Panc1 (cell line): Measurements from ENCODE around the gene ZDHHC14. TPM values are rescaled to one million over a fixed set of nuclear protein-coding genes. Genes with fewer than 3 reads are reported as not detected.
A peak's percentile ranks its signal among the peaks of the same experiment; 100 is the strongest.

Source experiments
- ATAC-seq: fragments of 200-7000 bp; cut with Tn5 transposase; 2 replicates; pipeline ENCODE4 v1.9.1; 2020; ENCODE audit warnings: mild to moderate bottlenecking, moderate library complexity
- BruUV-seq: library from RNA; stranded (reverse); fragments of 400-500 nt; replicated peaks from 2 replicates; lab custom pipeline; 2021; lab: Mats Ljungman, UMichigan
- CTCF ChIA-PET: fragments of 300-600 bp; sonication (Branson Sonifier 250); formaldehyde crosslinking; loops from one replicate; lab custom pipeline; 2022; ENCODE audit warnings: antibody characterized with exemption; lab: Charles Lee
- POLR2A ChIA-PET: fragments of 300-600 bp; sonication (Branson Sonifier 250); formaldehyde crosslinking; loops from one replicate; lab custom pipeline; 2022; ENCODE audit warnings: antibody characterized with exemption; lab: Charles Lee
- DNase-seq: peaks from one replicate; pipeline ENCODE4 v3.0.0-alpha.2; 2010; ENCODE audit warnings: low read depth, low spot score
- H3K27ac ChIP-seq: 2 replicates; pipeline ENCODE4 v1.5.1; 2011; ENCODE audit warnings: mild to moderate bottlenecking, low read length, inconsistent platforms
- H3K27me3 ChIP-seq: fragments of 200-500 bp; sonication (Bioruptor generic); 2 replicates; pipeline ENCODE4 v1.6.0; 2014; ENCODE audit warnings: low read length, inconsistent platforms; ENCODE audit not compliant: control insufficient read depth, insufficient read depth
- H3K36me3 ChIP-seq: fragments of 200-500 bp; sonication (Bioruptor generic); 2 replicates; pipeline ENCODE4 v1.5.1; 2014; ENCODE audit warnings: inconsistent platforms, mild to moderate bottlenecking, low read length, moderate library complexity; ENCODE audit not compliant: control insufficient read depth, insufficient read depth
- H3K4me1 ChIP-seq: 2 replicates; pipeline ENCODE4 v1.5.1; 2011; ENCODE audit warnings: inconsistent platforms, mild to moderate bottlenecking, low read length, moderate library complexity; ENCODE audit not compliant: control insufficient read depth, insufficient read depth
- H3K4me3 ChIP-seq, 2 experiments: 2 replicates each; pipeline ENCODE4 v1.5.1; 2011 to 2012; ENCODE audit warnings: low read depth in 2 of 2, low read length in 2 of 2, mild to moderate bottlenecking in 2 of 2, inconsistent platforms in 1 of 2, moderate library complexity in 1 of 2
- H3K9me3 ChIP-seq: fragments of 200-500 bp; sonication (Bioruptor generic); 2 replicates; pipeline ENCODE4 v1.5.1; 2014; ENCODE audit warnings: low read depth, mild to moderate bottlenecking, inconsistent platforms, low read length, moderate library complexity; ENCODE audit not compliant: control insufficient read depth, insufficient read depth
- POLR2AphosphoS5 ChIP-seq: IDR thresholded peaks from 2 replicates; pipeline ENCODE4 v1.6.1; 2012; ENCODE audit warnings: mild to moderate bottlenecking, low read depth, low read length, moderate library complexity
- REST ChIP-seq, 2 experiments: IDR thresholded peaks; 2 replicates each; pipeline ENCODE4 v1.6.1; 2011 to 2012; ENCODE audit warnings: low read depth in 2 of 2, control low read depth in 1 of 2, low read length in 1 of 2, mild to moderate bottlenecking in 1 of 2, moderate library complexity in 1 of 2; ENCODE audit not compliant: insufficient read depth in 1 of 2
- SIN3A ChIP-seq: IDR thresholded peaks from 2 replicates; pipeline ENCODE4 v1.6.1; 2012; ENCODE audit warnings: low read depth, mild to moderate bottlenecking, low read length, moderate library complexity, borderline replicate concordance; ENCODE audit not compliant: insufficient read depth
- TCF7L2 ChIP-seq: IDR thresholded peaks from 2 replicates; pipeline ENCODE4 v1.6.1; 2011; ENCODE audit warnings: mild to moderate bottlenecking, low read depth, low read length, inconsistent platforms
- in situ Hi-C: cut with HindIII; loops from 2 replicates; pipeline ENCODE4 v1.10.0; 2016; ENCODE audit warnings: low sequenced_read_pairs, low pct_unique_long_range_greater_than_20kb
- intact Hi-C: fragments of 100-400 bp; cut with micrococcal nuclease; formaldehyde crosslinking; loops from one replicate; pipeline ENCODE4 v1.10.0; 2022; ENCODE audit not compliant: unreplicated experiment
- total RNA-seq: library from RNA; stranded (reverse); gene quantifications from one replicate; pipeline ENCODE4 v1.2.1, GENCODE V29; 2021; ENCODE audit not compliant: unreplicated experiment
- TF ChIP-seq, protein P1 (sequence below): fragments of 450-650 bp; IDR thresholded peaks from 2 replicates; pipeline ENCODE4 v1.5.1; 2017; ENCODE audit warnings: mild to moderate bottlenecking

The ZDHHC14 gene
- total RNA-seq, 1 experiment from 2014 or later, result 19.9 TPM

- no peaks in the 10 kb centered on the region for H3K9me3 ChIP-seq
- POLR2A ChIA-PET, result no interaction called here
- TF ChIP-seq SIN3A (no peak), POLR2AphosphoS5 (no peak), REST (IDR thresholded peaks at IDR 0.05; ENCODE audit: insufficient read depth in 1 of 2, low read depth in 2 of 2, low read length in 1 of 2) (no peak), TCF7L2 (no peak)
- TF ChIP-seq, protein P1, sequence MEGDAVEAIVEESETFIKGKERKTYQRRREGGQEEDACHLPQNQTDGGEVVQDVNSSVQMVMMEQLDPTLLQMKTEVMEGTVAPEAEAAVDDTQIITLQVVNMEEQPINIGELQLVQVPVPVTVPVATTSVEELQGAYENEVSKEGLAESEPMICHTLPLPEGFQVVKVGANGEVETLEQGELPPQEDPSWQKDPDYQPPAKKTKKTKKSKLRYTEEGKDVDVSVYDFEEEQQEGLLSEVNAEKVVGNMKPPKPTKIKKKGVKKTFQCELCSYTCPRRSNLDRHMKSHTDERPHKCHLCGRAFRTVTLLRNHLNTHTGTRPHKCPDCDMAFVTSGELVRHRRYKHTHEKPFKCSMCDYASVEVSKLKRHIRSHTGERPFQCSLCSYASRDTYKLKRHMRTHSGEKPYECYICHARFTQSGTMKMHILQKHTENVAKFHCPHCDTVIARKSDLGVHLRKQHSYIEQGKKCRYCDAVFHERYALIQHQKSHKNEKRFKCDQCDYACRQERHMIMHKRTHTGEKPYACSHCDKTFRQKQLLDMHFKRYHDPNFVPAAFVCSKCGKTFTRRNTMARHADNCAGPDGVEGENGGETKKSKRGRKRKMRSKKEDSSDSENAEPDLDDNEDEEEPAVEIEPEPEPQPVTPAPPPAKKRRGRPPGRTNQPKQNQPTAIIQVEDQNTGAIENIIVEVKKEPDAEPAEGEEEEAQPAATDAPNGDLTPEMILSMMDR, result no peak
- no peaks in the 10 kb centered on the region for H3K4me1 ChIP-seq
- no peaks in the 10 kb centered on the region for H3K27me3 ChIP-seq
- in situ Hi-C loops (no loop called here), intact Hi-C loops (no loop called here)
- DNase-seq (no peak), ATAC-seq (no peak)
- CTCF ChIA-PET, result no interaction called here
- H3K36me3 ChIP-seq, result no peaks in the 10 kb centered on the region
- no TSS peak for BruUV-seq
- H3K27ac ChIP-seq, result no peak overlapping the region
- no peak overlapping the region for H3K4me3 ChIP-seq
Measured at GRCh38 chr6:157642736-157643135, 261.7 kb downstream of the ZDHHC14 start.

GRCh38 chr6:157644043-157644810 is 263.2 kb downstream of the ZDHHC14 start:
- CTCF ChIA-PET, result no interaction called here
- intact Hi-C loops, result no loop called here

More at GRCh38 chr6:157644043-157644810, 263.2 kb downstream of the ZDHHC14 start:
- BruUV-seq, result no TSS peak
- POLR2A ChIA-PET, result no interaction called here
- in situ Hi-C loops, result no loop called here
- Histone ChIP-seq H3K9me3 (no peaks in the 10 kb centered on the region), H3K4me3 (no peak overlapping the region), H3K27me3 (no peaks in the 10 kb centered on the region), H3K4me1 (no peaks in the 10 kb centered on the region), H3K36me3 (no peaks in the 10 kb centered on the region), H3K27ac (no peak overlapping the region)
- peak; percentile 80 for ATAC-seq
- DNase-seq, result no peak
- no peak for TF ChIP-seq POLR2AphosphoS5
- TF ChIP-seq SIN3A, result no peak
